Testis (tissue), 2 donors: Measurements from ENCODE around the gene EHMT1.

ENCODE experiments used
- CTCF ChIP-seq, 3 experiments: fragments of 450-650 bp in 2 of 3; fragments of 200-600 bp in 1 of 3; sonication (generic) in 1 of 3; IDR thresholded peaks; one replicate each; pipeline ENCODE4 v1.5.1; 2016 to 2019; ENCODE audit warnings: antibody characterized with exemption in 3 of 3, mild to moderate bottlenecking in 2 of 3, moderate library complexity in 1 of 3
- POLR2A ChIP-seq: fragments of 450-650 bp; IDR thresholded peaks from one replicate; pipeline ENCODE4 v1.6.1; 2017; ENCODE audit warnings: antibody characterized with exemption, mild to moderate bottlenecking, moderate library complexity

GRCh38 chr9:137812356-137813023 lies 193.7 kb downstream of the EHMT1 start:
- TF ChIP-seq CTCF (IDR thresholded peaks at IDR 0.05) (no peak), POLR2A (no peak)
